HepG2 (cell line): ENCODE results near the gene MASP2. TPM values are rescaled to one million over a fixed set of nuclear protein-coding genes. Genes with fewer than 3 reads are reported as not detected.

Experiments used
- CCDC6 ChIP-seq: sonication (generic); formaldehyde crosslinking; IDR thresholded peaks from 2 replicates; pipeline ENCODE4 v1.8.1; 2022; ENCODE audit warnings: mild to moderate bottlenecking, missing genetic modification reagents, moderate library complexity
- DBP ChIP-seq: sonication (generic); formaldehyde crosslinking; IDR thresholded peaks from 2 replicates; pipeline ENCODE4 v1.4.0; 2020; ENCODE audit warnings: missing genetic modification reagents; ENCODE audit errors: not compliant biosample characterization
- HOXA7 ChIP-seq: sonication (generic); formaldehyde crosslinking; IDR thresholded peaks from 2 replicates; pipeline ENCODE4 v1.8.1; 2022; ENCODE audit warnings: mild to moderate bottlenecking, missing genetic modification reagents, moderate library complexity
- HOXA9 ChIP-seq: sonication (generic); formaldehyde crosslinking; IDR thresholded peaks from 2 replicates; pipeline ENCODE4 v1.8.1; 2022; ENCODE audit warnings: missing genetic modification reagents, mild to moderate bottlenecking, moderate library complexity, borderline replicate concordance
- KDM6A ChIP-seq: IDR thresholded peaks from 2 replicates; pipeline ENCODE4 v1.6.1; 2016; ENCODE audit warnings: low read depth
- MAFK ChIP-seq, 2 experiments: IDR thresholded peaks in 1 of 2; conservative IDR thresholded peaks in 1 of 2; 2 replicates each; pipeline ENCODE4 v1.6.1; 2011; ENCODE audit warnings: improper control_type of control experiment in 2 of 2, low read length in 2 of 2
- MBNL3 ChIP-seq: fragments of 250-450 bp; sonication (Bioruptor Pico); conservative IDR thresholded peaks from 2 replicates; pipeline ENCODE4 v1.8.0; 2022; ENCODE audit warnings: mild to moderate bottlenecking, inconsistent platforms
- POLR2G ChIP-seq: fragments of 200-400 bp; formaldehyde crosslinking; IDR thresholded peaks from 2 replicates; pipeline ENCODE4 v1.6.1; 2018; ENCODE audit warnings: mild to moderate bottlenecking, low read depth, low read length, moderate library complexity
- SAFB2 ChIP-seq: sonication (generic); formaldehyde crosslinking; IDR thresholded peaks from 2 replicates; pipeline ENCODE4 v1.5.1; 2020; ENCODE audit warnings: missing genetic modification reagents, low read depth, mild to moderate bottlenecking, borderline replicate concordance
- SMAD9 ChIP-seq: sonication (generic); formaldehyde crosslinking; IDR thresholded peaks from 2 replicates; pipeline ENCODE4 v1.5.1; 2020; ENCODE audit warnings: mild to moderate bottlenecking, missing genetic modification reagents
- SOX13 ChIP-seq, 3 experiments: fragments of 450-650 bp in 1 of 3; sonication (generic) in 1 of 3; formaldehyde crosslinking in 1 of 3; IDR thresholded peaks in 2 of 3; conservative IDR thresholded peaks in 1 of 3; 2 replicates each; pipeline versions ENCODE4 v1.5.0 to v1.6.1; 2016 to 2020; ENCODE audit warnings: antibody characterized with exemption in 1 of 3, mild to moderate bottlenecking in 1 of 3, missing compliant biosample characterization in 1 of 3, missing genetic modification reagents in 1 of 3, moderate library complexity in 1 of 3
- SRF ChIP-seq: IDR thresholded peaks from 2 replicates; pipeline ENCODE4 v1.6.1; 2011; ENCODE audit warnings: mild to moderate bottlenecking, low read depth, low read length, moderate library complexity
- TEAD3 ChIP-seq: optimal IDR thresholded peaks from 2 replicates; pipeline ENCODE3; 2016; ENCODE audit warnings: borderline replicate concordance
- TOE1 ChIP-seq: sonication (generic); formaldehyde crosslinking; IDR thresholded peaks from 2 replicates; pipeline ENCODE4 v1.4.0; 2020; ENCODE audit warnings: mild to moderate bottlenecking, missing genetic modification reagents
- YEATS4 ChIP-seq: sonication (generic); formaldehyde crosslinking; IDR thresholded peaks from 2 replicates; pipeline ENCODE4 v1.4.0; 2020; ENCODE audit warnings: missing genetic modification reagents, borderline replicate concordance
- YY1 ChIP-seq: IDR thresholded peaks from 2 replicates; pipeline ENCODE4 v1.6.1; 2011; ENCODE audit warnings: low read length, low read depth, moderate library complexity, mild to moderate bottlenecking; ENCODE audit not compliant: insufficient read depth, insufficient replicate concordance
- ZBTB20 ChIP-seq: sonication (generic); formaldehyde crosslinking; IDR thresholded peaks from 2 replicates; pipeline ENCODE4 v1.8.1; 2023; ENCODE audit warnings: missing genetic modification reagents, low read depth, mild to moderate bottlenecking, borderline replicate concordance
- ZKSCAN5 ChIP-seq: sonication (generic); formaldehyde crosslinking; IDR thresholded peaks from 2 replicates; pipeline ENCODE4 v1.5.1; 2020; ENCODE audit warnings: mild to moderate bottlenecking, missing genetic modification reagents
- ZNF12 ChIP-seq: sonication (generic); formaldehyde crosslinking; IDR thresholded peaks from 2 replicates; pipeline ENCODE4 v1.5.0; 2020; ENCODE audit warnings: missing genetic modification reagents
- ZNF350 ChIP-seq: sonication (generic); formaldehyde crosslinking; IDR thresholded peaks from 2 replicates; pipeline ENCODE4 v1.4.0; 2020; ENCODE audit warnings: mild to moderate bottlenecking, low read depth, missing genetic modification reagents, borderline replicate concordance
- ZNF761 ChIP-seq: sonication (generic); formaldehyde crosslinking; conservative IDR thresholded peaks from 2 replicates; pipeline ENCODE4 v1.4.0; 2020; ENCODE audit warnings: mild to moderate bottlenecking, missing genetic modification reagents
- ZNF782 ChIP-seq: sonication (generic); formaldehyde crosslinking; IDR thresholded peaks from 2 replicates; pipeline ENCODE4 v1.4.0; 2020; ENCODE audit warnings: missing genetic modification reagents, mild to moderate bottlenecking, borderline replicate concordance
- ZSCAN20 ChIP-seq: sonication (generic); formaldehyde crosslinking; IDR thresholded peaks from 2 replicates; pipeline ENCODE4 v1.4.0; 2020; ENCODE audit warnings: missing genetic modification reagents, mild to moderate bottlenecking, borderline replicate concordance
- ZSCAN21 ChIP-seq: sonication (generic); formaldehyde crosslinking; IDR thresholded peaks from 2 replicates; pipeline ENCODE4 v1.8.0; 2022; ENCODE audit warnings: mild to moderate bottlenecking, missing genetic modification reagents, moderate library complexity, borderline replicate concordance
- polyA plus RNA-seq, 8 experiments: library from polyadenylated mRNA; depleted of rRNA in 3 of 8; stranded (reverse) in 7 of 8; unstranded in 1 of 8; fragments of >200 nt; fragmentation: Illumina TruSeq in 4 of 8; extraction: Trizol in 4 of 8; gene quantifications; 2 replicates each; pipeline versions ENCODE4 v1.2.1 to v1.2.3, GENCODE V29; 2011 to 2016; ENCODE audit warnings: low read depth in 4 of 8, missing spikeins in 1 of 8, mixed read lengths in 1 of 8; ENCODE audit not compliant: insufficient read depth in 1 of 8
- total RNA-seq, 5 experiments: library from RNA; depleted of rRNA; stranded (reverse); fragments of >200 nt; fragmentation: Illumina TruSeq; extraction: Trizol; gene quantifications; 2 replicates each; pipeline ENCODE4 v1.2.3, GENCODE V29; 2016; ENCODE audit warnings: low read depth in 1 of 5
- TF ChIP-seq, protein P1 (sequence below): sonication (generic); formaldehyde crosslinking; IDR thresholded peaks from 2 replicates; pipeline ENCODE4 v1.5.1; 2020; ENCODE audit warnings: missing genetic modification reagents, mild to moderate bottlenecking, borderline replicate concordance
- TF ChIP-seq, protein P2 (sequence below): sonication (generic); formaldehyde crosslinking; IDR thresholded peaks from 2 replicates; pipeline ENCODE4 v1.8.0; 2022; ENCODE audit warnings: missing genetic modification reagents, low read depth, mild to moderate bottlenecking, borderline replicate concordance

Gene MASP2
- total and polyA plus RNA-seq, 2 of the 13 experiments (the other 11 are each of a cell fraction or from before 2014, with no cell fraction given), result 7.1 to 11.8 TPM

DNA sequence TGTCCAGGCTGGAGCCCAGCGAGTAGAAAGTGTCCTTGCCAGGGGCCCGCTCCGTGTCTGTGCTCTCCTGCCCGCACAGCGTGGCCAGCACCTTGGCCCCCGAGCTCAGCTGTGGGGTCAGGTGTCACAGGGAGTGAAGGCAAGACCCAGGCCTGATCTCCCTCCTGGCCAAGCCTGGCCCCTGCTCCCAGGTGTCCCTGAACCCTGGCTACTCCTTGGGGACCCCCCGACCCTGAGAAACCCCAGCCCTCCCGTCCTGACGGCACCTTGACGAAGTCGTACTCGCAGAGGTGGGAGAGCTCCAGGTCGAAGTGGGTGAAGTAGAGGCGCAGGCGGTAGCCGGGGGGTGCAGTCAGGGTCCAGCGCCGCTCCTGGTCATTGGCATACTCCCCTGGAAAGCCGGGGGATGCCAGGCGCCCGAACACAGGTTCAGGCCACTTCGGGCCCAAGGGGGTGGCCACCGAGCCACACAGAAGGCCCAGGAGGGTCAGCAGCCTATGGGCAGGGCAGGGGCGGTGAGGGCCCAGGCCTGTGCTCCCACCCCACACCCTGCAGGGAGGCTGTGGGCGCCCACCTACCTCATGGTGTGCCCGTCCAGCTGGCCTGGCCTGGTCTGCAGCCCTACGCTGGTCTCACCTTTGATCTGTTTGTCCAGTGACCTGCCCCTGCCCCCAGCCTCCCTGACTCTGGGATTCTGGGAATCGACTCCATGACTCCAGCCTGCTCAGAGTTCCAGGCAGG lies at the start of gene MASP2 (continued):
- TF ChIP-seq DBP (CRISPR knock-in tag) (no peak), MBNL3 (CRISPR knock-in tag) (no peak), TEAD3 (CRISPR knock-in tag) (no peak), KDM6A (CRISPR knock-in tag) (peak; percentile 50; the same call in 1 of the 2 replicates), ZNF782 (no peak), CCDC6 (no peak), ZNF350 (peak; percentile 41; the same call in 1 of the 2 replicates), TOE1 (CRISPR knock-in tag) (no peak), YEATS4 (CRISPR knock-in tag) (peak; percentile 74), SAFB2 (CRISPR knock-in tag) (peak; percentile 30; the same call in 1 of the 2 replicates), ZKSCAN5 (CRISPR knock-in tag) (no peak), HOXA9 (no peak), SRF (no peak), SMAD9 (CRISPR knock-in tag) (no peak), ZSCAN21 (peak; percentile 78), POLR2G (peak; percentile 89), ZNF761 (CRISPR knock-in tag) (0 out of 2 replicates have a peak, but pooled peaks have one; percentile 60), HOXA7 (CRISPR knock-in tag) (no peak), ZNF12 (CRISPR knock-in tag) (0 out of 2 replicates have a peak, but pooled peaks have one; percentile 28), ZSCAN20 (no peak), MAFK (conservative IDR thresholded peaks at IDR 0.05 in 1 of 2, IDR thresholded peaks at IDR 0.05 in 1 of 2; ENCODE audit: low read length in 2 of 2) (no peak), YY1 (peak; percentile 63), SOX13 (IDR thresholded peaks at IDR 0.05) (no peak), SOX13 (CRISPR knock-in tag; conservative IDR thresholded peaks at IDR 0.05 in 1 of 2, IDR thresholded peaks at IDR 0.05 in 1 of 2) (peak in 1 of 2 experiments; percentile 27; a peak in 2 of 4 replicates), ZBTB20 (CRISPR knock-in tag) (peak; percentile 35; the same call in 1 of the 2 replicates)
- TF ChIP-seq, protein P1, sequence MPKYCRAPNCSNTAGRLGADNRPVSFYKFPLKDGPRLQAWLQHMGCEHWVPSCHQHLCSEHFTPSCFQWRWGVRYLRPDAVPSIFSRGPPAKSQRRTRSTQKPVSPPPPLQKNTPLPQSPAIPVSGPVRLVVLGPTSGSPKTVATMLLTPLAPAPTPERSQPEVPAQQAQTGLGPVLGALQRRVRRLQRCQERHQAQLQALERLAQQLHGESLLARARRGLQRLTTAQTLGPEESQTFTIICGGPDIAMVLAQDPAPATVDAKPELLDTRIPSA, result no peak
- TF ChIP-seq, protein P2, sequence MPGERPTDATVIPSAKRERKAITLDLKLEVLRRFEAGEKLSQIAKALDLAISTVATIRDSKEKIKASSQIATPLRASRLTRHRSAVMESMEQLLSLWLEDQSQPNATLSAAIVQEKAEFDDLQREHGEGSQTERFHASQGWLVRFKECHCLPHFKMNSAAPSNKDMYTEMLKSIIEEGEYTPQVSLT (CRISPR knock-in tag), result no peak
